Stimulated activated CD8-positive, alpha-beta memory T cell treated with anti-CD3 and anti-CD28 coated beads, Interleukin-4, amount 100 ng/mL, for 48 hours (primary cell): ENCODE measurements around the gene ALAS1.

Experiments used
- DNase-seq: peaks from one replicate; pipeline ENCODE4 v3.0.0-alpha.2; 2020

The ALAS1 gene

DNA sequence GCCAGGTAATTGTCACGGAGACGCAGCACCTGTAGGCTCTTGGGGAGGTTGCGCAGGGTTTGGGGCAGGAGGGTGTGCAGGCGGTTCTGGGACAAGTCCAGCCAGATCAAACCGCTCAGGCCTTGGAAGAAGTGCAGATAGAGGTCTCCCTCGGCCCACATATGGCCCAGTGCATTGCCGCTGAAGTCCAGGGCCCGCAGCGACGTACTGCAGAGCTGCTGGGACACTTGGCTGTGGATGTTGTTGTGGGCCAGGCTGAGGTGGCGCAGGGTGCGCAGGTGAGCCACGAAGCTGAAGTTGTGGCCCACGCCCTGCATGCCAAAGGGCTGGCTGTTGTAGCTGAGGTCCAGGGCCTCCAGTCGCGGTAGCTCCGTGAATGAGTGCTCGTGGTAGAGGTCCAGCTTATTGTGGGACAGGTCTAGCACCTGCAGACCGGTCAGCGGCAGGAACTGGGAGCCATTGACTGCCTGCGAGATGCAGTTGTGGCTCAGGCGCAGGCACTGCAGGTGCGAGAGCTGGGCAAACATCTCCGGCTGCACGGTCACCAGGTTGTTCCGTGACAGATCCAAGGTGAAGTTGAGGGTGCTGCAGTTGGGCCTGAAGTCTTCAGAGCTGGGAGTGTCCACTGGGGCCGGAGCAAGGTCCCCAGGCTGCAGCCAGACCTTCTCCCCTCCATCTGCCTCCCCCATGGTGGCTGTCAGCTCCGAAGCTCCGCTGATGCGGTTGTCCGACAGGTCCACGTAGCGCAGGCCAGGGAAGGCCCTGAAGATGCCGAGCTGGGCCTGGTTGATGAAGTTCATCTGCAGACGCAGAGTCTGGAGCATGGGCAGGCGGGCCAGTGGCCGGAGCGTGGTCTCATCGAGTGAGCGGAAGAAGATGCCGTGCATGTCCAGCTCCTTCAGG lies 24.6 kb downstream of the ALAS1 start:
- DNase-seq, result no peak

DNA sequence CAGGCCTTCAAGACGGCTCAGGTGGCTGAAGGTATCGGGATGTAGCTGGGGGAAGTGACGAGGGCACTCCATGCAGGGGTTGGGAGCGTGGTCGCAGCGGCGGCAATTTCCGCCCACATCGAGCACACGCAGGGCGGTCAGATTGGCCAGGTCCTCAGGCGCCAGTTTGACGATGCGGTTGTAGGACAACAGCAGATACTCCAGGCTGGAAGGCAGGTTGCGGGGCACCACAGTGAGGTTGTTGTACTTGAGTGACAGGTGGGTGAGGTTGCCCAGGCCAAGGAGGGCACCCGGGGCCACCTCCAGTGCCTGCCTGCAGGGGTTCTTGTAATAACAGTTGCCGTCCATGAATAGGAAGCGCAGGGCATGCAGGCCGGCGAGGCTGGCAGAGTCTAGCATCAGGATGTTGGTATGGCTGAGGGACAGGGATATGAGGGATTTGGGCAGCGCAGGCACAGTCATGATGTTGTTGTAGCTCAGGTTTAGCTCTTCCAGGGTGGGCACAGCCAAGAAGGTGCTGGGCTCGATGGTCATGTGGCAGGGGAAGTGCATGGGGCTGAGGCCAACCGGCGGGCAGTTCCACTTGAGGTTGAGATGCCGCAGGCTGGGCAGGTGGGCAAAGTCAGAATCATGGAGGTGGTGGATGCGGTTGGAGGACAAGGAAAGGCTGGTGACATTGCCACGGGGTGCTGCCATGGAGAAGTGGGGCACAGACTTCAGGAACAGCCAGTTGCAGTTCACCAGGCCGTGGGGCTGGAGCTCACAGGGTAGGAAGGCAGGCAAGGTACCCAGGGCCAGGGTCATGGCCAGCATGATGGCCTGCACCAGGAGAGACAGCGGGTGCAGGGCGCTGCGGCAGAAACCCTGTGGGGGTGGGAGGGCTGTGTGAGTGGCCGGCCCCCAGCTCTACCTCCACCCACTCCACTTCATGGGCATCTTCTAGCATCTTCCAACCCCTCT lies 25.8 kb downstream of the ALAS1 start:
- DNase-seq, result no peak

DNA sequence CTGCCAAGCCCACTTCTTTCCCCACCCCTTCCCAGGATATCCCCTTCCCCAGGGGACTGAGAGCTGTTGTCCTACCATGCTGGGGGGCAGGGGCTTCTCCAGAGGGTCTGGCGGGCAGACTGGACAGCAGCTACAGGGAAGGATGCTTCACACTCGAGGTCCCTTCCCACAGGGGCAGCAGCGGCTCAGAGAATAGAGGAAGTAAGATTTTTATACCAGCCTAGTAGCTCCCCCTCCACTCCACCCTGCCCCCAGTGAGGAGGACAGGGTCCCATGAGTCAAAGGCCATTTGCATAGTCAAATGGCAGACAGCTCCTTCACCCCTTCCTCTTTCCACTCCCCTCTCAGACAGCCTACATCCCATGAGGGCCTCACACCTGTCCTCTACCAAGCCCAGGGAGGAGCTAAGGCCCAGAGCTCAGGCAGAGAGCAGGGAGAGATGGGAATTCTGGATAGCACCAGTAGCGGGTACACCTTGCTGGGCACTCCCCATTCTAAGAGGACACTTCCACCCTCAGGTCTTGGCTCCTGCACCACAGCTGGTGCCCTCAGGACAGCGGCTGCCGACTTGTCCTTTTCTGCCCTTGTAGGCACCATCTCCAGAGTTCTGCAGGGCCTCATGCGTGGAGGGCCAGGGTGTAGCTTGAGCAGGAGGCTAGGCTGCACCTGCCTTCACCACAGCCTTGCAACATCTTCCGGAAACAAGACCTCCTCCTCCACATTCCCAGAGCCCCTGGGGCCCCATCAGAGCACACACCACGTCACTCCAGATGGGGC lies 27.7 kb downstream of the ALAS1 start, which contains the start of gene TLR9:
TSS of gene TLR9 (minus strand) at position 194 of the 777 bp plus-strand sequence. CDS start at position 78, 116 bp downstream.
- DNase-seq, result peak; percentile 42

DNA sequence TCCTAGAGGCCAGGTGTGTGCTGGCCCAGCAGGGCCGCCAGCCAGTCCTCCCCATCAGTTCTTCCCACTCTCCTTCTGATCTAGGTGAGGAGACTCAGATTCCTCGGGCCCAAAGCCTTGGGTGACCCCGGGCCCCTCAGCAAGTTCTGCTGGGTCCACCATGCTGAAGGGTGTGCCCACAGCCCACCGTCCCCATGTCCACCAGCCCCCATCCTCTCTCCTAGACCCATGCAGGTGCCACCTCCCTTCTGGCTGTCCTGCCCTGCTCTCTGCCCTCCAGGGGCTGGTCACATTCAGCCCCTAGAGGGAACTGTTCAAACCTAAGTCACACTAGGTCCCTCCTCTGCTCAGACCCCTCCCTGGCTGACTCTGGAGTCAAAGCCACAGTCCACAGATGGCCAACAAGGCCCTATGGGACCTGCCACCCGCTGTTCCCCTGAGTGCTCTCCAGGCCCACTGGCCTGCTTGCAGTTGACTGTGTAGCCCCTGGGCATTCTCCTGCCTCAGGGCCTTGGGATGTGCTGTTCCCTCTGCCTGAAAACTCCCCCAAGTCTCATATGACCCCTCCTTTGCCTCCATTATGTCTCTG lies 28.4 kb downstream of the ALAS1 start:
- DNase-seq, result no peak

DNA sequence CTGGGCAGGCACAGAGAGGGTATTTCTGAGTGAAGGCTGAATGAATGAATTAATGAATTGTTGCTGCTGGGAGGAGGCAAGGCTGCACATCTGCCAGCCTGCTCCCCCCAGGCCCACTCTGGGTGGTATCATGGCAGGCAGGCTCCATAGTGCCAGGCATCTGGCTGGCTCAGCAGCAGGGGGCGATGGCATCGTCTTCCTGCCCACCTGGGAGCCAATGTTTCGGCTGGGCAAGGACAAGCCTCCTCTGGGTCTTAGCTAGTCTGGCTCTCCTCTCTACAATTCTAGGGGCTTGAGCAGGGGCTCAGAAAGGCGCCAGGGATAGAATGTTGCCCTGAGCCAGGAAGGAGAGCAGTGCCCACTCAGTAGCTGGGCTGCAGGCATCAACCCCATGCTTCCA lies 29.2 kb downstream of the ALAS1 start:
- DNase-seq, result no peak

DNA sequence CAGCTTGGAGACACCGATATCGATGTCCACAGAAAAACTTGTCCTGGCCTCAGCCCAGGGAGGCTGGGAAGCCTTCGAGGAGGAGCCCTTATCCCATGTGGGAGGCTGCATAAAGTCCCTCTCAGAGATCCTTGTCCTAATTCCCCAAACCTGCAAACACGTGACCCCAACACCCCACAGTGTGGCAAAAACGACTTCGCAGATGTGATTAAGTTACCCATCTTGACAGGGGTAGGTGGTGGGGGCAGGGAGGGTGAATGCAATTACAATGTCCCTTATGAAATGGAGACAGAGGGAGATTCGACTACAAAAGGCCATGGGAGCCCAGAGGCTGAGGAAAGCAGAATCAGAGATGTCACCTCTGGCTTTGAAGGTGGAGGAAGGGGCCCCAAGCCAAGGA lies 29.8 kb downstream of the ALAS1 start:
- DNase-seq, result no peak

DNA sequence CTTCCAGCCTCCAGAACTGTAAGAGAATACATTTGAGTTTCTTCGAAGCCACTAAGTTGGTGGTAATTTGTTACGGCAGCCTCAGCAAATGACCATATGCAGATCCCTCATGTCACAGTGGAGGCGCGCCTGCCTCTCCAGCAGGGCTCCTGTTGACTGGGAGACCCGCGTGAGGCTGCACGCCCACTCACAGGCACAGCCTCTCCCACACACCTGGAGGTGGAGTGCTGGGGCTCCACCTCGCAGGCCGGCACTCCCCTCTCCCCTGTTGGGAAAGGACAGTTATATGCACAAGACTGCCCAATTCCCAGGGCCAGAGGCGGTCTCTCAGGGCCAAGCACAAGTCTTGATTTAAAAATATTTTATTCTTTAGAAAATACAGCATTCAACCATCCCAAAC lies 30.3 kb downstream of the ALAS1 start:
- no peak for DNase-seq

DNA sequence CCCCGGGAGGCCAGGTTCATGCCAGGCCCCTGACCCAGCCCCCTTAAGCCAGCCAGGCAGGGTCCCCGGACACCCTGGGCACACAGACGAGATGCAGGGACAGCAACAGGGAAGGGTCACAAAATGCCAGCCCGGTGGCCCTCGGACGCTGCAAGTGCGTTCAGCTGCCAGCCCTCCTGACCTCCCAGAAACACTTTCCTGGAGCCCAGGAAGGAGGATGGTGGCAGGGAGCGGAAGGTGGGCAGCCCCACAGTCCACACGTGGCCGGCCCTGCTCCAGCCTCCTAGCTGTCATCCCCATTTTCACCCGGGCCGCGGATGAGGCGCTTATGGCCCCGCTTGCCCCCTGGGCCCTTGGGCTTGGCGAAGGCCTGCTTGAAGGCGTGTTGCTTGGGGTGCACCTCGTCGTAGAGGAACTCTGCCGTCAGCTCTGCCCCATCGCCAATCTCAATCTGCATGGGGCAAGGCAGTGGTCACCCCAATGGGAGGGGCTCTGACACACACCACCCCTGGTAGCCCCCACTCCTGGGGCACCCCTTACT lies 30.9 kb downstream of the ALAS1 start:
- DNase-seq, result no peak

DNA sequence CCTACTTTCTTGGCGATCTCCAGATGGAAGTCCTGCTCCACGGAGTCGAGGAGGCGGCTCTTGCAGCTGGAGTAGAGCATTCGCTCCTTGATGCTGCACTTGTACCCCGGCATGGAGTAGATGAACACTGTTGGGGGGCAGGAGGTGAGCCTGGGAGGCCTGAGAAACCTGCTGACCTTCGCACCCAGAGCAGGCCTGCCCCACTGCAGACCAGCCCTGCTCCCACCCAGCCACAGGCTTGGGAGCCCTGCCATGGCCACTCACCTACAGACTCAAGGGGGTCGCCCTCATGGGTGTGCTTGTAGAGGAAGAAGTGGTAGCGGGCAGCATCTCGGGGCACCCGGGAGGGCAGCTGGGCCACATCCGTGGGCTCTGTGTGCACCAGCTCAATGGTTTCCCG lies 31.7 kb downstream of the ALAS1 start:
- DNase-seq, result no peak

DNA sequence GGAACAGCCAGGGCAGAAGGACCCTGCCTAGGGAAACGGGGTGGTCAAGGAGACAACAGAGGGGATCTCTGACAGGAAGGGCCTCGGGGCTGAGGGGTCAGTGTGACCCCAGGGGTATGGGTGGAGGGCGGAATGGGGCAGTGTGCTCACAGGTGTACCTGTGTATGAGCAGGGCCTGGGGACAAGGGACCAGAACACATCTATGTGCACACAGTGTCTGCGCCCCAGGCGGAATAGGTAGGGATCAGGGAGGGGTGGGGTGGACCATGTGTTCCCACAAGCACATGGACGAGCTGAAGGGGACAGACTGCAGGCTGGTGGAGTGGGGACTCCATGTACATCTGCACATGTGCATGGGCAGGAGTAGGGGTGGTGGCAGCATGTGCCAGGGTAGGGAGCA lies 32.5 kb downstream of the ALAS1 start:
- DNase-seq, result no peak

DNA sequence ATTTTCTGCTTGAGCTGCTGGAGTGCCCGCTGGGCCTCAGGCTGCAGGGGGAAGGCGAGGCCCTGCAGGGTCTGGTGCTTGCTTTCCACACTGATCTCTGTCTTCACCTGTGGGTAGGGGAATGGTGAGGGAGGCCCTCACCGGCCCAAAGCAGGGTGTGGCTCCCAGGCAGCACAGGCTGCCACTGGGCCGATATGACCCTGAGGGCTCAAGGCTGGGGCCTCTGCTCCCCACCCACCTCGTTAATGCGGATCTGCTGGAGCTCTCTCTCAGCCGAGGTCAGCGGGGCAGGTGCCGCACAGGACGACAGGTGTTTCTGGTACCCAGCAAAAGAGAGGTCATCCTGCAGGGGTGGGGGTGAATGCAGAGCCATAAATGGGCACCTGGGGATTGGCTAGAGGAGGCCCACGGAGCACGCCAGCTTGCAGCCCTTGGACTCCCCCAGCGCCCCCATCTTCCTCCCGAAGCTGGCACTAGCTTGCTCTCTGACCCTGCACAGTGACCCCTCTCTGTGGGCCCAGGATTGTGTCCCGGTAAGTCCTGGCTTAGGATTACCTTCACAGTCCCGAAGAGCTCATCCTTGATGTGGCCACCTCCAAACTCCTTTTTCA lies 33.0 kb downstream of the ALAS1 start:
- DNase-seq, result no peak

DNA sequence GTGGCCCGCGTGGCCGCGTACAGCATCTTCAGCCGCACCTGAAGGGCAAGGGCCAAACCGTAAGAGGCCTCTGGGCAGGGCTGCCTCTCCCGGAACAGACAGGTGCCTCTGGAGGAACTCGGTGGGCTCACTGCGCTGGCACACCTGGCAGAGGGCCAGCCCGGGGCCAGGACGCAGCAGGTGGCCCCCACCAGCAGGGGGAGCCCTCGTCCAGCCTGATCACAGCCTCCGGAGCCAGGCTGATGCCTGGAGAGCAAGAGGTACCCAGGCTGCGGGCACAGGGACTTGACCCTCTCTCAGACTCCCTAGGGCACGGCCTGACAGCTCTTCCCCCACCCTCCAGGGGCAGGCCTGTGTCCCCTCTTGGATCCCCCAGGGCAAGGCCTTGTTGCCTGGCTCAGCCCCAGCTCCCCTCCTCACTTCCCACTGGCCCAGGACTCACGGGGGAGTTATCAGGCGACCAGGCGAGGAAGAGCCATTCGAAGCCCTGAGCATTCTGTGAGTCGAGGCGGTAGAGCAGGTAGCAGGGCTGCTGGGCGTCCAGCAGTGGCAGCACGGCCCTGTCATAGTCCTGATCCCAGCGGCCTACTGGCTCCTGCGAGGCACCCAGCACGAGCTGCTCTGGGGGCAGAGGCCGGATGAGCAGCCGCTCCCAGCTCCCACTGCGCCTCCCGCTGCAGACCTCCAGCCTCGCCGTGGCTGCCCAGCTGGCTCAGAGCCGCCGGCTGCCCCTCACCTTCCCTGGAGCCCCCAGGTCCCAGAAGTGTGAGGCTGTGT lies 33.7 kb downstream of the ALAS1 start:
- DNase-seq, result peak; percentile 96

DNA sequence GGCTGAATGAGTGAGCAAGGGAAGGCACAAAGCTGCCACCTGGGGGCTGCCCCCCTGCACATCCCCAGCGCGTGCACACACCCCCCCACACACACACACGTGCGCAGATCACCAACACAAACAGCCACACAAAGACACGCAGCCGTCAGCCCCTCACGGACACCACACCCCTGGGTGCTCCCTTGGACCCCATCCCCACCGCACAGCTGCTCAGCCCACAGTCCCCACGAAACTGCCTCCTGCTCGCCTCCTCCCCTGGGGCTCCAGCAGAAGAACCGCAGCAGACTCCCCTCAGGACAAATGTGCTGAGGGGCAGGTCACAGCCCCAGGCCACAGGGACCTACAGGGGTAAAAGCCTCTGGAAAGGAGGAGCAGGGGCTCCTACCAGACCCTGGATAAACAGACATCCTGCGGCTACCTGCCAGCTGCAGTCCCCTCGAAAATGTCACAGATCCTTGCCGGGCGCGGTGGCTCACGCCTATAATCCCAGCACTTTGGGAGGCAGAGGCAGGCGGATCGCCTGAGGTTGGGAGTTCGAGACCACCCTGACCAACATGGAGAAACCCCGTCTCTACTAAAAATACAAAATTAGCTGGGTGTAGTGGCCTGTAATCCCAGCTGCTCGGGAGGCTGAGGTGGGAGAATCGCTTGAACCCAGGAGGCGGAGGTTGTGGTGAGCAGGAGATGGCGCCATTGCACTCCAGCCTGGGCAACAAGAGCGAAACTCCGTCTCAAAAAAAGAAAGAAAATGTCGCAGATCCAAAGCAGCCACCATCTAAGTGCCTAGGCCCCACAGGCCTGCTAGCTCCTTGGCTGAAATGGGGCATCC lies 34.5 kb downstream of the ALAS1 start:
- DNase-seq, result peak; percentile 55

DNA sequence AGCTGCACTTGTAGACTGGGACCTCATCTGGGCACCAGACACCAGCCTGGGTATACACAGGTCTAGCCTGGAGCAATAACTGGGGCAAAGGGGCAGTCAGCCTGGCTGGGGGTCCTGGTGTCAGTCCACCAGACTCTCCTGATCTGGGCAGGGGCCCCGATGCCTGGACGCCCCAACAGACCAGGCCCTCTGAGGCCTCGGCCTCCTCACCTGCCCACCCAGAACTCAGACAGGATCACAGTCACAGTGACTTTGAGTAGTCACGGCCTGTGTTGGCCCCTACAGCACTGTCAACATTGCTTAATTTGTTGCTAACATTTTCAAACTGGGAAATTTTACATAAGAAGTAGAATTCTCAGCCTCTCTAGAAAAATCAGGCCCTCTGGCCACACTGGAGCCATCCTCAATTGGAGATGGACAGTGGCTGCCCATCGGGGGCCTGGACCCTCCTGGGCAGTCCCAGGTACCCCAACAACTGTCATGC lies 35.2 kb downstream of the ALAS1 start:
- DNase-seq, result no peak

DNA sequence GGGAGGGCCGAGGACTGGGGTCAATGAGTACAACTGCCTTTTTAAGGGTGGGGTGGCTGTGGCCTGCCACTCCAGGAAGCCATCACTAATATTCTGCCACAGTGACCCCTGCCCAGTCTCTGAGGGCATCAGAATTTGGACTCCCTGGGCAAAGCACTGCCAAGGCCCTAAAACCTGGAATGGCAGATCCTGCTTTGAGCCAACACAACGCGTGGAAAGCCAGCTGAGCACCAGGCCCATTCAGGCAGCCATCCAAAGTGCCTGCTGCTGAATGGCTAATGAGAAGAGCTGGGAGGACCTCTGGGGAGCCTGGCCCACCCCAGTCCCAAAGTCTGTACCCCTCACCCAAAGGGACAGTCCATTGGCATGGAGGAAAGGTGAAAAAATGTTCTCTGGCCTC lies 36.0 kb downstream of the ALAS1 start:
- DNase-seq, result no peak

DNA sequence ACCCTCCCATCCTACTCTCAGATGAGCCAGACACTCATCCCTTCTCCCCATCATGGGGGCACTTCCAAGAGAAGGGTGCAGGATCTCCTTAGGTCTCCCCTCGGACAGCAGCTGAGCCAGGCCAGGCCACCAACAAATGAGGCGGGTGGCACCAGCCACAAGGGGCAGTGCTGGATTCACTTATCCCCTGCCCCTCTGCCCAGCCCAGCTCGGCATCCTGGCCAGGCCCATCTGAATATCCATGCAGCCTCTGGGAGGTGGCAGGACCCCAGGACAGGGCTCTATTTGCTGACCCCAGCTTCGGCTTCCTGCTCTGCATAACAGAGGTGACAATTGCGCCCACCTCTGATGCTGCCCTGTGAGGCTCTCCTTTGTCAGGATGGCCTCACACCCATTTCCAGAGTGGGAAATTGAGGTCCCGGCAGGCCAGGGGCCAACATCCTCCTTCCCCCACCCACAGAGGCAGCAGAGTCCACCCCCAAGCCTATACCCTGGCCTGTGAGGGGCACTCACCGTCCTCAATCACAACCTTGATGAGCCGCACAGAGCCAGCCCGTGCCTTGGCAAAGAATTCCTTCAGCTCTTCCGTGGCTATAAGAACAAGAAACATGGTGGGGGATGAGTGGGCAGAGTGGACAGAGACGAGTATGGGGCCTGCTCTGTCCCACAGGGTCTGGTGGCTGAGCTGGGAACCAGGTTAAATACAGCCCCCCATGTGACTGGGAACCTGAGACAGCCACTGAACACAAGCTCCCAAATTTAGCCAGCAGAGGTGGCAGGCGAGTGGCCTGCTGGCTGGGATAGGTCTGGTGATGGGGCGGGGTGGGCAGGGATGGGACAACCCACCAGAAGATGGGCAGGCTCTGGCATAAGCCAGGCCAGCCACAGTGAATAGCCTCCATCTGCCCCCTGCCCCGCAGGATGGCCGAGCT lies 36.8 kb downstream of the ALAS1 start:
- DNase-seq, result no peak

DNA sequence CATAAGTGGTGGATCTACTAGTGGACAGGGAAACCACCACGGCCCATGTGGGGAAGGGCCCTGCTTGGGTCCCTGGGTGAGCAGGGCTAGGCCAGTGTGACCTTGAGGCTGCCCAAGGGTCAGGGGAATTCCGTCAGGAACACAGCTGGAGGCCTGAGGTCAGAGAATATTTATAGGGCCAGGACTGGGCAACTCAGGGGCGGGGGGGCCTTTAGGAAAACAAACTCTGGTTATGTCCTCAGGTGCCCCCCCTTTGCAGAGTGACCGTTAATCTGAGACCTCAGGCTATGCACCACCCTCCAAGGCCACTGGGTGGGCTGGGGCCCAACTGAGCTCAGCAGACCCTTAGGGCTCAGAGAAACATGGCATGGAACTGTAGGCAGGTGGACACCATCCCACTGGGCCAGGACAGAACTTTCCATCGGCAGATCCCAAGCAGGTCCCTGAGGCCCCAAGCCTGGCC lies 38.5 kb downstream of the ALAS1 start:
- DNase-seq, result no peak

DNA sequence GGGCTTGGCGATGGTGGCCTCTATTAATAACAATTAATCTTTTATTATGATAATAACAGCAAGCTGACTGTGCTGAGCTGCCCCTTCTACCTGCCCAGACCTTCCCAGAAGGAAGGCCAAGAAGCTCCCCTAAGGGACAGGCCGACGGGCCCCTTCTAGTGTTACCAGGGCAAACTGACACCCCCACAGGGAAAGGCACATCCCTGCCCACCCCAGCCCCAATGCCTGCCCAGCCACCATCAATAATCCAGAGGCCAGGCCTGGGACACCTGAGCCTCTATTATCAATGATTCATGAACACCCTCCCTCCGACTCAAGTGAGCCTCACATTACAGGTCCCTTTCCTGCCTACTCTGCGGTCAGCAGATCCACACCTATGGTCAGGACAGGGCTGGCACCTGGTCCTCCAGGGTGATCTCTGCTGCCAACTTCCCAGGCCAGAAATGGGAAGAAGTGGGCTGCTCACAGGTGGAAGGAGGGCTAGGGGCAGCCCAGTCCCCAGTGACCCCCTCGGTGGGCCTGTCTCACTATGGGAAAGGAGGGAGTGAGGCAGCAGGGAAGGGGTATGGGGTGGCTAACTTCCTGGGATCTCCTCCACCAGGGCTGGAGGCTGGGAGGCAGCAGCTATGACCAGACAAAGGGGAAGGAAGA lies 39.2 kb downstream of the ALAS1 start:
- DNase-seq, result no peak
